Stimulated activated CD4-positive, alpha-beta T cell treated with anti-CD3 and anti-CD28 coated beads, TNF-alpha, amount 100 ng/mL, for 48 hours (primary cell): ENCODE data around the gene MAMLD1.

ENCODE experiments used
- DNase-seq, 3 donors: peaks; one replicate each; pipeline ENCODE4 v3.0.0-alpha.2; 2020; ENCODE audit warnings: low read depth in 3 of 3

MAMLD1 gene

DNA sequence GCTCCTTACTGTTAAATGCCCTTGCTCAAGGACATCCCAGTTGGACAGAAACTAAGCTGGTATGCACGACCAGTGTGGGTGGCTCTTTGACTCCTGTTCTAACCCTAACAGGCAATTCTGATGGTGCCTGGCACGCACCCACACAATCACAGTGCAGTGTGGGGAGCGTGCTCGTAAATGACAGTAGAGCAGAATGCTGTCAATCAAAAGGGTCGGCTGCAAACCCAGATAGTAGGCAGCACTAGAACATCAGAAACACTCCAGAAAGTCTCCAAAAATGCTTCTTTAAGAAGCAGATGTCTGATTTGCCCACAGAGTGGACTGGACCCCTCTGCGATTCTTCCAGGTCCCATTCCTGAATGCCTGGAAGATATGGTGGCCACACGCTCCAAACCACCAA, 167.7 kb downstream of the MAMLD1 start:
- DNase-seq: no peak

DNA sequence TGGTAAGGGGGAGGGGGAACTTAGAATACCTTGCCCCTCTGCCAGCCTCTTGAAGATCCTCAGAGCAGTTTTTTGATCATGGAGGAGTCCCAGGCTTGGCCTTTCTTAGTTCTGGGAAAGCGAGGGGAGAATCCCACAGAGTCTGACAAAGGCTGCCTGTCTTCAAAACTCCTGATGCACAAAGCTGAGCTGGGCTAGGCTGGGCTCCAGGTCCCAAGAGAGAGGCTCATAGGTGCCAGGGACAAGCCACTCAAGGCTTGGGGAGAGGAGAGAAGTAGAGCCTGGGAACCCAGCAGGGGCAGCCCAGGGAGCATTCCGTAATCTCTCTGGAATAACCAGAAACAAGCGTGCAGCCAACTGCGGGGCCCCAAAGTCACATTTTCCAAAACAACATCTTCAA, 168.3 kb downstream of the MAMLD1 start:
- DNase-seq: no peak

- no peak for DNase-seq
These were observed 170.7 kb downstream of the MAMLD1 start for GRCh38 chrX:150533863-150534262.

GRCh38 chrX:150536455-150537116, 173.5 kb downstream of the MAMLD1 start:
- no peak for DNase-seq

DNA sequence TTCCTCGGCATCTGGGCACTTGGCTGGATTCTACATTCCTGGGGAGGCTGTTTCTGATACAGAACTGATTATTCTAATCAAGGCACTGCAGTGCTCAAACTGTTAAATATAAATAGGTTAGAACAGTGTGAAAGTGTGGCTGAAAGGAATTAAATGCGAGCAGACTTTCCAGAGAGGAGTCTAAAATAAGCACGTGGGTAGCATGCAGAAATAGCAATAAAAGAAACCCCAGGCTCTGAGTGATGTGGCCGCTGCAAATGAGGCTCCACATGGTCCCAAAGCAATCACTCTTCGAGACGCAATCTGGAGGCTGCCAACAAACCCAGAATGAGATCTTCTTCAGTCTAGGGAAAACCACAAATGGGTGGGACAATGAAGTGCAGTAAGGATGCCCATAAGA, 174.7 kb downstream of the MAMLD1 start:
- no peak for DNase-seq

DNA sequence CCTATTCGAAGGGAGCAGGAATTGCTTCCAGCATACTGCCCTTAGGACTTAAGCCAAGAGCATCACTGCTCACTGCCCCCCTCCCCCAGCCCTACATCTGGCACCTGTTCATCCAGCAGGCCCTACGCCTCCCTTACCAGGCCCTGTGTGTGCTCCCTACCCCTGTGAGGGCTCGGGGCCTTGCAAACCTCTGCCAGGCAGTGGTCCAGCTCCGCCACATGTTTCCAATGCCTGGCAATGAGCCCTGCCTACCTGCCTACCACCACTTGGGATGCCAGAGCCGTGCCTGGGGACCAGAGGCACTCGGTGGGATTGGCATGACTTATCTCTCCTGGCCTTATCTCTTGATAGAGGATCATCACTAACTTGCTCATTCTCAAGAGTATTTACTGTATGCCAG, 177.8 kb downstream of the MAMLD1 start:
- no peak for DNase-seq

- no peak for DNase-seq
These were observed 179.7 kb downstream of the MAMLD1 start for GRCh38 chrX:150542846-150543229.

- no peak for DNase-seq
These were observed 180.4 kb downstream of the MAMLD1 start for GRCh38 chrX:150543230-150544155.

DNA sequence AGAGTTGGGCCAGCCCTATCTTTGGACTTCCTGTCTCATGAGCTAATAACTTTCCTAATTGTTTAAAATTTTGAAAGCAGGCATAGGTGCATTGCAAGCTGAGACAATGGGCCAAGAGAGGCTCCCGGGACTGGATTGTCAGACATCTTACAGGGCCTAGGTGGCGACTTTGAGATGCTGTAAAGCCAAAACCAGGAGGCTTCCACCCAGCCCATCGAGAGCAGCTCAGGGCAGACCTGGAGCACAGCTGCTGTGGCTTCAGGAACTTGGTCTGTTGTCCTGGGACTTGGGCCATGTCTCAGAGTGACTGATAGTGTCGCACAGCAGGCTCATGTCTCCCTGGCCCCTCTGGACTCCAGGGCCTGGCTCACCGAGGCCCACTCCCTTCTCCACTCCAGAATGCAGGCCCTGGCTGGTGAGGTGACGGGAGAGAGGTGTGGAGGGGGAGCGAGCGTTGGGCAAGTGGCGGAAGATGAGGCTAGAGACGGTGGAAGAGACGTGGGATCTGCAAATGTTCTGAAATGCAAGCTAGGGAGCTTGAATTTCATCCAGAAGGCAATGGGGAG, 181.2 kb downstream of the MAMLD1 start:
- no peak for DNase-seq

DNA sequence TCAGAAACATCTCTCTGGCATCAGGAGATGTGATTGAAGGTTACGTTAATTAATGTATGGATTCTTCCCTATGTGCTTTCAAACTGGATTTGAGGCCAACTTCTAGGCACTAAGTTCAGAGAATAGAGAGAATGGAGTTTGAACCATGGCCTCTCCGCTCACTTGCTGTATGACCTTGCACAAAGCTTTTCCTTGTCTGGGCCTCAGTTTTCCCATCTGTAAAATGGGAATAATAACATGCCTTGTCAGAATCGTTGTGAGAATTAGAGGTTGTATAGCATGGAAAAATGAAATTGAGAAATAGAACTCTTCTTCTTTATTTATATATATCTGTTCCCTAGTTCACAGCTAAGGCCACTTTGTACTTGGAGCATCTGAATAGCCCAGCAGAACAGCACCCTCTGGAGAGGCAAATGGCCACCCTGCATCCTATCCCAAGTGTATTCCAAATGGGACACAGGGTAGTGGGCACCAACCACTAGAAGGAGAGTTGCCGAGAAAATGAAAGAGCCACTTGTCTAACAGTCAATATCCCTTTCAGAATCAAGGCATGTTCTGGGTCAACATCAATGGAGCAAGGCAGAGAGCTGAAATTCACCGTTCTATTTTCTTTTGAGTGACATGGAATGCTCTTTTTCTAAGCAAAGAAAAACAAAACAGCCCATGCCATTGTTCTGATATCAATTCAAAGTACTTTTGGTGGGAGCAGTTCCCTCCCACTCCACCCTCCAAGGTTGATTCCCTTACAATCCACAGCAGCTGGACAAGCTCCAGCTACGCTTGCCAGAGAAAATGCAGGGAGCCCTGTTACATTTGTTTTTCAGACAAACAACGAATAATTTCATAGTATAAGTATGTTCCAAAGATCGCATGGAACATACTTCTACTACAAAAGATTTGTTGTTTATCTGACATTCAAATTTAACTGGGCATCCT, 182.0 kb downstream of the MAMLD1 start:
- DNase-seq: no peak

DNA sequence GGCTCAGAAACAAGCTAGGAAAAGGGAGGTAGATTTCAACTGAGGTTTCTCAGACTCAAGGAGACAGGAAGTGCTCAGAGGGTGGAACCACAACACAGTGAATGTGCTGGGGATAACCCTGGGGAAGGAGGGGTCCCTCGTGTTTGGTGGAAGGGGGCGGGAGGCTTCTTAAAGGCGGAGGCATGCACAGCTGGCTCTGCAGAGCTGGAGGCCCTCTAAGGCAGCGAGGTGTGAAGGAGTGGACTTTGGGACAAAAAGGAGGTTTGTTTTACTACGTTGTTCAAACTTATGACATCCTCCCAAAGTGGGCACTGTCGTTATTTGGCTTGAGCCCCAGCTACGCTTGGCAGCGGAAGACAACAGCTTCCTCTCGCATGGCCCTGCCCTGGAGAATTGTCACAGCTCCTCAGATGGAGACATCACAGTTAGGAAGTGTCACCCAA, 183.6 kb downstream of the MAMLD1 start:
- no peak for DNase-seq

DNA sequence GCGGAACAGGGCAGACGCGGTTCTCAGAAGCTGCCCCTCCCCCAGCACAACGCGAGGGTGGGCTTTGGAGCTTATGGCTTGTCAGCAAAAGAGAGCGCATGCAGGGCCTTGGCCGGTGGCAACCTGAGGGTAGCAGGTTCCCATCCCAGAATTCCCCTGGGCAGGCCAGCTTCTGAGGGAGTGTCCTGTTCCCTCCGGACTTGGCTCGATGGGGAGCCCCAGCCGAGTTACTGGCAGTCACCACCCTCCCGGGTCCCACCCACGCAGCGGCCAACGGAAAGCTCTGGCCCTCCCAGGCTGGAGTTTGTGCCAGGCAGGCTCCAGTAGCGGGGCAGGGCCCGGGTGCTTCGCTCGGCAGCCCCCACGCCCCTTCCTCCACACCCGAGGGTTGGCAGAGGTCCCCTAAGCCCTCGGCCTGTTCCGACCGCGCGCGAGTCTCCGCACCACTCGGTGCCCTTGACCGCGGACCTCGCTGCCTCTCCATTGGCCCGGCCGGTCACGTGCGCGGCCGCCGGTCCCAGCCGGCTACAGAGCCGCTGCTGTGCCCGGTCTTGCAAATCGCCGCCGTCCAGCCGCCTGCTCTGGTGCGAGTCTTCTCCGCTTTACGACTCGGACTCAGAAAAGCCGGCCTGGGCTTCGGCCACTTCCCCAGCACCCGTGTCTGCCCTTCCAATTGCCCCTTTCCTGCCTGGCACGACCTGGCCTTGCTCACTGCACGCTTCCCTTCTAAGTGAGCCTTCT, 184.4 kb downstream of the MAMLD1 start:
- no peak for DNase-seq

DNA sequence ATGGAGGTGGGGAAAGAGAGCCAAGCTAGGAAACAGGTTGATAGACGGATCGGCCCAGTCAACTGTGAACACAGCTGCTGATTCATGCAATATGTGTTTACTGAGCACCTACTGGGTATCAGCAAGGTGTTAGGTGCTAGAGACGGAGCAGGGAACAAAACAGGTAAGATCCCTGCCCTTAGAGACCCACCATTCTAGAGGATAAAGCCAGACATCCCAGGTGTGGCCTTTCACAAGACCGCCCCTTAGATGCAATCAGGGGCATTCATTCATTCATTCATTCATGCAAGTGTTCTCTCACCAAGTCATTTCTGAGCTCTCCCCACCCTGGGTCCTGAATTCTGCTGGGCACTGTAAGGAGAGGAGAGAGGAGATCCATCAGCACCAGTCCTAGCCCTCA, 185.1 kb downstream of the MAMLD1 start:
- no peak for DNase-seq

GRCh38 chrX:150548684-150549083, 185.6 kb downstream of the MAMLD1 start:
- no peak for DNase-seq

DNA sequence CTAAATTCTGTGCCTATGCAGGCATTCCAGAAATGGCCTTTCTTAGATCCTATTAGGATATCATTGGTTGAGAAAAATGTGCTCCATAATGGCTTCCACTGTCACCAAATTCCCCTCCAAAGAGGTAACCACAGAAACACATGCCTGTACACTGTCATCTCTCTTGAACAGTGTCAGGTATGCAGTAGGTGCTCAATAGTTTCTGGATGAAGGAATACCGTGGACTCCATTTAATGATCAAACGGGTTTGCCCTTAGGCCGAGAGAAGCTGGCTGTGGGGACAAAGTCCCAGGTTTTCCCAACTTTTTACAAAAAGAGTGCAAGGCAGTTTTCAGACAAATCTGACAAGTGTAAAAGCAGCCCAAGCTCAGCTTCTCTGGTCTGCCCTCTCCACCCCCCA, 188.8 kb downstream of the MAMLD1 start:
- no peak for DNase-seq

- DNase-seq: no peak
These were observed 195.3 kb downstream of the MAMLD1 start for GRCh38 chrX:150558424-150558823.
